Fibroblast of lung (primary cell): Measurements from ENCODE around the gene EME1. TPM values are rescaled to one million over a fixed set of nuclear protein-coding genes. Genes with fewer than 3 reads are reported as not detected.

Experiments used
- DNase-seq, 2 donors: peaks; one replicate each; pipeline versions ENCODE4 v3.0.0 to v3.0.0-alpha.2; 2010; ENCODE audit warnings: low read depth in 2 of 2
- H2AFZ ChIP-seq: 2 replicates; pipeline ENCODE4 v1.5.1; 2012; ENCODE audit warnings: low read length, control low read depth, inconsistent platforms
- H3K27ac ChIP-seq: 2 replicates; pipeline ENCODE4 v1.5.1; 2011; ENCODE audit warnings: low read length, control low read depth; ENCODE audit not compliant: insufficient read depth
- H3K27me3 ChIP-seq: 2 replicates; pipeline ENCODE4 v1.5.1; 2011; ENCODE audit warnings: mild to moderate bottlenecking, low read length; ENCODE audit not compliant: control insufficient read depth, insufficient read depth
- H3K36me3 ChIP-seq: 2 replicates; pipeline ENCODE4 v1.5.1; 2011; ENCODE audit warnings: low read length; ENCODE audit not compliant: control insufficient read depth, insufficient read depth
- H3K4me1 ChIP-seq: 2 replicates; pipeline ENCODE4 v1.5.1; 2011; ENCODE audit warnings: low read length; ENCODE audit not compliant: control insufficient read depth, insufficient read depth; ENCODE audit errors: extremely low read depth
- H3K4me2 ChIP-seq: 2 replicates; pipeline ENCODE4 v1.5.1; 2011; ENCODE audit warnings: low read length, control low read depth; ENCODE audit not compliant: insufficient read depth; ENCODE audit errors: extremely low read depth
- H3K4me3 ChIP-seq, 4 experiments: fragments of 200-600 bp in 1 of 4; sonication (generic) in 1 of 4; replicated peaks in 1 of 4; 2 replicates each; pipeline ENCODE4 v1.5.1; 2011 to 2016; ENCODE audit warnings: low read length in 4 of 4, low read depth in 3 of 4, mild to moderate bottlenecking in 3 of 4, control low read depth in 2 of 4, inconsistent platforms in 1 of 4, mixed read lengths in 1 of 4; ENCODE audit not compliant: insufficient read depth in 1 of 4; ENCODE audit errors: control extremely low read depth in 1 of 4
- H3K79me2 ChIP-seq: 2 replicates; pipeline ENCODE4 v1.5.1; 2012; ENCODE audit warnings: mild to moderate bottlenecking, low read length, inconsistent platforms; ENCODE audit not compliant: control insufficient read depth, insufficient read depth
- H3K9ac ChIP-seq: 2 replicates; pipeline ENCODE4 v1.5.1; 2011; ENCODE audit warnings: mild to moderate bottlenecking, low read length, control low read depth; ENCODE audit not compliant: insufficient read depth
- H3K9me3 ChIP-seq: 2 replicates; pipeline ENCODE4 v1.5.1; 2012; ENCODE audit warnings: low read depth, low read length; ENCODE audit not compliant: control insufficient read depth, insufficient read depth
- H4K20me1 ChIP-seq: 2 replicates; pipeline ENCODE4 v1.5.1; 2011; ENCODE audit warnings: low read length; ENCODE audit not compliant: control insufficient read depth, insufficient read depth; ENCODE audit errors: extremely low read depth
- EZH2 ChIP-seq: IDR thresholded peaks from 2 replicates; pipeline ENCODE4 v1.5.1; 2012; ENCODE audit warnings: low read length, control low read depth, mild to moderate bottlenecking; ENCODE audit errors: missing control alignments
- polyA plus RNA-seq, 2 donors: library from polyadenylated mRNA; depleted of rRNA in 1 of 2; stranded (reverse) in 1 of 2; unstranded in 1 of 2; fragments of >200 nt; gene quantifications; 2 replicates each; pipeline ENCODE4 v1.2.1, GENCODE V29; 2011 to 2012; ENCODE audit warnings: missing spikeins in 1 of 2
- total RNA-seq: library from RNA; depleted of rRNA; stranded (reverse); fragments of >200 nt; gene quantifications from 2 replicates; pipeline ENCODE4 v1.2.1, GENCODE V29; 2014
- TF ChIP-seq, protein P1 (sequence below), 2 donors: IDR thresholded peaks in 1 of 2; conservative IDR thresholded peaks in 1 of 2; 1 replicate in 1 of 2; 2 replicates in 1 of 2; pipeline ENCODE4 v1.5.1; 2011 to 2012; ENCODE audit warnings: low read length in 2 of 2, control low read depth in 1 of 2, inconsistent platforms in 1 of 2, low read depth in 1 of 2, mild to moderate bottlenecking in 1 of 2

Gene EME1
- total and polyA plus RNA-seq, 2 donors (not counting 1 experiment from before 2014, with no cell fraction given), result 2.3 to 2.7 TPM

DNA sequence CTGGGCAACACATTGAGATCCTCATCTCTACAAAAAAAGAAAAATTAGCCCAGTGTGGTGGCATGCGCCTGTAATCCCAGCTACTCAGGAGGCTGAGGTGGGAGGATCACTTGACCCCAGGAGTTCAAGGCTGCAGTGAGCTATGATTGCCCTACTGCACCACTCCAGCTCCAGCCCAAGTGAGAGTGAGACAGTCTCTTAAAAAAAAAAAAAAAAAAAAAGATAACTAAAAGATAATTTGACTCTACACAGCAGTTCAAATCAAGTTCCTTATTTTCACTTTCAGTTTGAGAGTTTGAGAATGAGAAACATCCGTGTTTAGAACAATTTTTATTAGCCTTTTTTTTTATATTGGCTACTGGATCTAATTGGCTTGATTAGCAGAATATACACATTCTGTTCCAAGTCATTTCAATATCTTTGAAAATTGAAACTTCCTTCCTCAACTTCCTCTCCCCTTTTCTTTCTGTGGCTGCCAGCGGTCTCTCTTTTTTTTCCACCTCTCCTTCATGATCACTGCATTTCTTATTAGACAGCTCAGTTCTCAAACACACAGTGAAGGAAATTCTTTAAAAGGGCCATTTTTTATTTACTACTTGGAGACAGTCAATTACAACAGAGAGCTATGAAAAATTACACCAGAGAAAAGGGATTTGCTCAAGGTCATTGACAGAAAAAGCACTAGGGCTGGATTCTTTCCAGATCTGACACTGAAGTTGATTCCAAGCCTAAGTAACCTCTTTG, 48.5 kb downstream of the EME1 start:
- Histone ChIP-seq H3K9me3 (no peaks in the 10 kb centered on the region), H3K4me1 (peaks cover 12% of the 10 kb centered on the region), H2AFZ (peak overlapping the region; percentile 40), H3K27ac (peak overlapping the region; percentile 28), H3K36me3 (no peaks in the 10 kb centered on the region), H3K4me3 (peak overlapping the region; percentile 9 to 51 (median 24)), H3K9ac (no peak overlapping the region), H3K27me3 (no peaks in the 10 kb centered on the region), H3K79me2 (no peaks in the 10 kb centered on the region), H4K20me1 (no peaks in the 10 kb centered on the region), H3K4me2 (peak overlapping the region; percentile 84)
- TF ChIP-seq EZH2, result no peak
- TF ChIP-seq, protein P1, sequence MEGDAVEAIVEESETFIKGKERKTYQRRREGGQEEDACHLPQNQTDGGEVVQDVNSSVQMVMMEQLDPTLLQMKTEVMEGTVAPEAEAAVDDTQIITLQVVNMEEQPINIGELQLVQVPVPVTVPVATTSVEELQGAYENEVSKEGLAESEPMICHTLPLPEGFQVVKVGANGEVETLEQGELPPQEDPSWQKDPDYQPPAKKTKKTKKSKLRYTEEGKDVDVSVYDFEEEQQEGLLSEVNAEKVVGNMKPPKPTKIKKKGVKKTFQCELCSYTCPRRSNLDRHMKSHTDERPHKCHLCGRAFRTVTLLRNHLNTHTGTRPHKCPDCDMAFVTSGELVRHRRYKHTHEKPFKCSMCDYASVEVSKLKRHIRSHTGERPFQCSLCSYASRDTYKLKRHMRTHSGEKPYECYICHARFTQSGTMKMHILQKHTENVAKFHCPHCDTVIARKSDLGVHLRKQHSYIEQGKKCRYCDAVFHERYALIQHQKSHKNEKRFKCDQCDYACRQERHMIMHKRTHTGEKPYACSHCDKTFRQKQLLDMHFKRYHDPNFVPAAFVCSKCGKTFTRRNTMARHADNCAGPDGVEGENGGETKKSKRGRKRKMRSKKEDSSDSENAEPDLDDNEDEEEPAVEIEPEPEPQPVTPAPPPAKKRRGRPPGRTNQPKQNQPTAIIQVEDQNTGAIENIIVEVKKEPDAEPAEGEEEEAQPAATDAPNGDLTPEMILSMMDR (conservative IDR thresholded peaks at IDR 0.05 in 1 of 2, IDR thresholded peaks at IDR 0.05 in 1 of 2; ENCODE audit: low read depth in 1 of 2, low read length in 2 of 2), result no peak
- peak in 1 of 2 donors; percentile 23 for DNase-seq

DNA sequence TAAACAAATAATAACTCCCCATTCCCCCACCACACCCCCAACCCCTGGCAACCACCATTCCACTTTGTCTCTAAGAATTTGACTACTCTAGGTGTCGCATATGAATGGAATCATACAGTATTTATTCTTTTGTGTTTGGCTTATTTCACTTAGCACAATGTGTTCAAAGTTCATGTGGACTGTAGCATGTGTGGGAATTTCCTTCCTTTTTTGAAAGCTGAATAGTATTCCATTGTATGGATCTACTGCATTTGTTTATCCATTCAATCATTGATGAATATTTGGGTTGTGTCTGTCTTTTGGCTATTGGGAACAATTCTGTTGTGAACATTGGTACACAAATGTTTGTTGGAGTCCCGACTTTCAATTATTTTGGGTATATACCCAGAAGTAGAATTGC, 49.7 kb downstream of the EME1 start:
- no peak for DNase-seq
- Histone ChIP-seq H2AFZ (no peak overlapping the region), H3K79me2 (no peaks in the 10 kb centered on the region), H3K4me1 (peaks cover 12% of the 10 kb centered on the region), H3K36me3 (no peaks in the 10 kb centered on the region), H3K9me3 (no peaks in the 10 kb centered on the region), H3K27me3 (no peaks in the 10 kb centered on the region), H4K20me1 (no peaks in the 10 kb centered on the region), H3K9ac (no peak overlapping the region), H3K27ac (no peak overlapping the region), H3K4me3 (no peak overlapping the region), H3K4me2 (no peak overlapping the region)
- TF ChIP-seq, protein P1 (conservative IDR thresholded peaks at IDR 0.05 in 1 of 2, IDR thresholded peaks at IDR 0.05 in 1 of 2; ENCODE audit: low read depth in 1 of 2, low read length in 2 of 2), result no peak
- TF ChIP-seq EZH2, result no peak

DNA sequence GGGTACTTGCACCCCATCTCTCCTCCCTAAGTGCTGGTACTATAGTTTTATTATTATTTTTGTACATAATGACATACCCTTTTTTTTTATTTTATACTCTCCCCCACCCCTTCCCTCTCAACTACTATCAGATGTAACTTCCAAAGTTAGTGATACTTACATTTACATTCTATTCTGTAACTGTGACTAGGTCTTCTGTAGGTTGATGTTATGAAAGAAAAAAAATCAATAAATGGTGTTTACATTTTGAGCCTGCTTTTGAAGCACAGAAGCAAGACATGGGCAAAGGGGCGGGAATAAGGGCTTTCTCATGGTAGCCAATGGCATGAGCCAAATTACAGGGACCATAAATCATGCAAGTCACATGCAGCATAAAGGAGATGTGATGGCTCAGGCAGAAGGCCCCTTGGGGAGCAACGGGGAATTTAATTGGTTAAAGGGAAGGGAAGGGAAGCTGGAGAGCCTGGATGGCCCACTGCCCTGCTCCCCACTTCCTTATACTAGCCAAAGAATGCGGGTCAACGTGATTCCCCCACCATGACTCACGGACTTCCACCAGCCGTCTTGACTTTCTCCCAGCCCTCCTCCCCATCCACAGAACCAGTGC, 50.6 kb downstream of the EME1 start:
- no peaks in the 10 kb centered on the region for H3K36me3 ChIP-seq
- H3K9me3 ChIP-seq, result no peaks in the 10 kb centered on the region
- no peaks in the 10 kb centered on the region for H3K27me3 ChIP-seq
- peak; percentile 93 to 94 for DNase-seq
- H2AFZ ChIP-seq, result no peak overlapping the region
- peak overlapping the region in 1 of 4 experiments; percentile 14 for H3K4me3 ChIP-seq
- TF ChIP-seq, protein P1 (conservative IDR thresholded peaks at IDR 0.05 in 1 of 2, IDR thresholded peaks at IDR 0.05 in 1 of 2; ENCODE audit: low read depth in 1 of 2, low read length in 2 of 2), result no peak
- TF ChIP-seq EZH2, result no peak
- H3K4me2 ChIP-seq, result no peak overlapping the region
- H3K9ac ChIP-seq, result no peak overlapping the region
- no peaks in the 10 kb centered on the region for H4K20me1 ChIP-seq
- peaks cover 12% of the 10 kb centered on the region for H3K4me1 ChIP-seq
- no peak overlapping the region for H3K27ac ChIP-seq
- H3K79me2 ChIP-seq, result no peaks in the 10 kb centered on the region
